Left lung (tissue), 10 donors: ENCODE measurements around the gene MOGAT1. TPM values are rescaled to one million over a fixed set of nuclear protein-coding genes. Genes with fewer than 3 reads are reported as not detected.

ENCODE experiments used
- ATAC-seq: fragments of 200-7000 bp; cut with Tn5 transposase; one replicate; pipeline ENCODE4 v1.9.1; 2020; ENCODE audit warnings: moderate library complexity
- DNase-seq, 4 donors: peaks; one replicate each; pipeline ENCODE4 v3.0.0-alpha.2; 2013 to 2020
- H3K27ac ChIP-seq, 2 donors: fragments of 200-600 bp; sonication (generic) in 1 of 2; one replicate each; pipeline versions ENCODE4 v1.5.0 to v1.8.0; 2020 to 2021
- H3K27me3 ChIP-seq, 2 donors: fragments of 200-600 bp; sonication (generic) in 1 of 2; one replicate each; pipeline versions ENCODE4 v1.5.0 to v1.8.0; 2020 to 2021
- H3K36me3 ChIP-seq, 2 donors: fragments of 200-600 bp; sonication (generic) in 1 of 2; one replicate each; pipeline versions ENCODE4 v1.5.0 to v1.8.0; 2020 to 2021
- H3K4me1 ChIP-seq, 2 donors: fragments of 200-600 bp; one replicate each; pipeline ENCODE4 v1.8.0; 2021
- H3K4me3 ChIP-seq, 2 donors: fragments of 200-600 bp; sonication (generic) in 1 of 2; one replicate each; pipeline versions ENCODE4 v1.5.0 to v1.8.0; 2020 to 2021; ENCODE audit warnings: mild to moderate bottlenecking in 1 of 2
- H3K9me3 ChIP-seq, 2 donors: fragments of 200-600 bp; sonication (generic) in 1 of 2; one replicate each; pipeline versions ENCODE4 v1.5.0 to v1.8.0; 2020 to 2021
- CTCF ChIP-seq, 2 donors: fragments of 200-600 bp; sonication (generic) in 1 of 2; IDR thresholded peaks; one replicate each; pipeline versions ENCODE4 v1.5.0 to v1.8.0; 2021; ENCODE audit warnings: antibody characterized with exemption in 2 of 2
- intact Hi-C, 2 donors: fragments of 100-400 bp; cut with DNase I; formaldehyde crosslinking; loops; one replicate each; pipeline versions ENCODE4 v1.11.2 to v1.14.2; 2022
- polyA plus RNA-seq, 6 donors: library from polyadenylated mRNA; unstranded; fragments of 120-200 nt; gene quantifications; one replicate each; pipeline ENCODE4 v1.2.1, GENCODE V29; 2013; ENCODE audit not compliant: insufficient read length in 6 of 6
- total RNA-seq, 2 donors: library from RNA; stranded (reverse); fragmentation: NEBNext Ultra II Directional; extraction: Animal tissue kit (Norgen Biotek cat#: 25700); gene quantifications; one replicate each; pipeline ENCODE4 v1.2.1, GENCODE V29; 2021
- donor health status: DM: no; HTN: yes; CAD: no.
- donor health status: DM: no; HTN: no; CAD: no.

The MOGAT1 gene
- total and polyA plus RNA-seq, 8 donors: 0.26 TPM; not detected in 7

- TF ChIP-seq CTCF (IDR thresholded peaks at IDR 0.05): no peak
- no peak overlapping the region for H3K4me3 ChIP-seq
- peaks cover 0 to 5% of the 10 kb centered on the region in 2 donors for H3K9me3 ChIP-seq
- intact Hi-C loops: no loop called here
- DNase-seq (no peak), ATAC-seq (no peak)
- H3K27ac ChIP-seq: no peak overlapping the region
- H3K27me3 ChIP-seq: no peaks in the 10 kb centered on the region
- peaks cover 0 to 30% of the 10 kb centered on the region in 2 donors for H3K36me3 ChIP-seq
- peaks cover 7 to 25% of the 10 kb centered on the region in 2 donors for H3K4me1 ChIP-seq
Observed at GRCh38 chr2:222649801-222650200, 21.7 kb upstream of the MOGAT1 start.

GRCh38 chr2:222651718-222652418, 19.6 kb upstream of the MOGAT1 start:
- Histone ChIP-seq H3K4me3 (no peak overlapping the region), H3K27ac (no peak overlapping the region), H3K27me3 (no peaks in the 10 kb centered on the region), H3K9me3 (no peaks in the 10 kb centered on the region), H3K36me3 (peaks cover 0 to 17% of the 10 kb centered on the region in 2 donors), H3K4me1 (peaks cover 11 to 36% of the 10 kb centered on the region in 2 donors)
- DNase-seq (no peak), ATAC-seq (no peak)
- no peak for TF ChIP-seq CTCF (IDR thresholded peaks at IDR 0.05)
- intact Hi-C loops: no loop called here

GRCh38 chr2:222652491-222653255, 18.8 kb upstream of the MOGAT1 start:
- Histone ChIP-seq H3K27ac (no peak overlapping the region), H3K36me3 (peaks cover 0 to 9% of the 10 kb centered on the region in 2 donors), H3K27me3 (no peaks in the 10 kb centered on the region), H3K4me1 (peaks cover 11 to 40% of the 10 kb centered on the region in 2 donors), H3K9me3 (no peaks in the 10 kb centered on the region), H3K4me3 (no peak overlapping the region)
- intact Hi-C loops: no loop called here
- ATAC-seq: no peak
- no peak for DNase-seq
- no peak for TF ChIP-seq CTCF (IDR thresholded peaks at IDR 0.05)

- no peak overlapping the region for H3K4me3 ChIP-seq
- H3K4me1 ChIP-seq: peaks cover 11 to 40% of the 10 kb centered on the region in 2 donors
- H3K27me3 ChIP-seq: no peaks in the 10 kb centered on the region
- no peak for TF ChIP-seq CTCF (IDR thresholded peaks at IDR 0.05)
- H3K36me3 ChIP-seq: peaks cover 0 to 3% of the 10 kb centered on the region in 2 donors
- ATAC-seq: no peak
- intact Hi-C loops: no loop called here
- DNase-seq: no peak
- H3K27ac ChIP-seq: no peak overlapping the region
- no peaks in the 10 kb centered on the region for H3K9me3 ChIP-seq
Observed at GRCh38 chr2:222653280-222653679, 18.2 kb upstream of the MOGAT1 start.
